ENCODE results near the gene COL4A1. TPM values are rescaled to one million over a fixed set of nuclear protein-coding genes. Genes with fewer than 3 reads are reported as not detected.

Gene COL4A1
- polyA plus RNA-seq, 2 of the 4 experiments (the other 2 are of a cell fraction): 23.8 to 71.3 TPM

- Histone ChIP-seq H3K4me3 (no peak overlapping the region), H3K4me1 (peaks cover 40% of the 10 kb centered on the region), H3K4me2 (no peak overlapping the region; the same call in 2 of the 3 replicates), H3K27ac (peak overlapping the region; percentile 52 to 64; a peak in 3 of 6 replicates), H3K9me3 (no peaks in the 10 kb centered on the region)
- ChIA-PET POLR2A (no interaction called here), CTCF (interaction anchor here (0.6 to 2.7 kb wide), 16 partner anchors 13 to 1195 kb away, joined by 3 to 14 read pairs (median 4); no protein-coding TSS in a partner anchor)
- 64% methylated on average over 14 of the region's 15 CpGs for WGBS (ENCODE audit: missing lambda C conversion rate)
- peak in 1 of 2 experiments; percentile 69; a peak in 3 of 6 replicates for ATAC-seq
- FAIRE-seq: no peak
- TF ChIP-seq MYC (IDR thresholded peaks at IDR 0.05; ENCODE audit: borderline replicate concordance, low read length): no peak
- no peak for TF ChIP-seq TFCP2L1 (CRISPR knock-in tag; IDR thresholded peaks at IDR 0.05)
- TF ChIP-seq EHF (CRISPR knock-in tag; IDR thresholded peaks at IDR 0.05): no peak
- no peak for TF ChIP-seq ESRRA (IDR thresholded peaks at IDR 0.05; ENCODE audit: borderline replicate concordance, low read length)
- DNase-seq (ENCODE audit: low read depth in 1 of 2, low spot score in 1 of 2): no peak
Observed at GRCh38 chr13:110109910-110110309, 197.0 kb downstream of the COL4A1 start.

GRCh38 chr13:110109140-110109783 is 197.7 kb downstream of the COL4A1 start:
- no peak for DNase-seq (ENCODE audit: low read depth in 1 of 2, low spot score in 1 of 2)
- WGBS (ENCODE audit: missing lambda C conversion rate): 51% methylated on average over 10 of the region's 10 CpGs
- H3K4me1 ChIP-seq: peaks cover 33% of the 10 kb centered on the region
- FAIRE-seq: no peak
- H3K9me3 ChIP-seq: no peaks in the 10 kb centered on the region
- no peak overlapping the region for H3K4me3 ChIP-seq
- H3K4me2 ChIP-seq: no peak overlapping the region
- peak overlapping the region; percentile 52 to 64; a peak in 5 of 6 replicates for H3K27ac ChIP-seq
- POLR2A ChIA-PET: no interaction called here
- peak; percentile 32 to 46; a peak in 4 of 6 replicates for ATAC-seq
- TF ChIP-seq MAZ (IDR thresholded peaks at IDR 0.05; ENCODE audit: borderline replicate concordance, low read depth, low read length) (no peak), FOSL2 (IDR thresholded peaks at IDR 0.05) (no peak), FOSL2 (CRISPR knock-in tag; IDR thresholded peaks at IDR 0.05) (no peak), KDM1A (IDR thresholded peaks at IDR 0.05; ENCODE audit: low read depth) (no peak), E2F6 (IDR thresholded peaks at IDR 0.05; ENCODE audit: borderline replicate concordance, low read depth) (no peak), TFCP2L1 (CRISPR knock-in tag; IDR thresholded peaks at IDR 0.05) (no peak), CTCF (IDR thresholded peaks at IDR 0.05) (no peak), HOXB5 (CRISPR knock-in tag; IDR thresholded peaks at IDR 0.05) (no peak), MYC (IDR thresholded peaks at IDR 0.05; ENCODE audit: borderline replicate concordance, low read length) (no peak), SREBF2 (IDR thresholded peaks at IDR 0.05) (no peak), GATA3 (IDR thresholded peaks at IDR 0.05; ENCODE audit: borderline replicate concordance) (no peak), EHMT2 (IDR thresholded peaks at IDR 0.05; ENCODE audit: low read depth) (no peak), CBX2 (IDR thresholded peaks at IDR 0.05; ENCODE audit: borderline replicate concordance, low read depth) (no peak), HDAC2 (IDR thresholded peaks at IDR 0.05) (no peak), BHLHE40 (IDR thresholded peaks at IDR 0.05; ENCODE audit: low read depth, low read length) (no peak), HES2 (IDR thresholded peaks at IDR 0.05) (no peak)
- CTCF ChIA-PET: interaction anchor here (0.6 to 2.7 kb wide), 15 partner anchors 16 to 1194 kb away, joined by 3 to 14 read pairs (median 4); no protein-coding TSS in a partner anchor

GRCh38 chr13:110108348-110109139 is 198.4 kb downstream of the COL4A1 start:
- FAIRE-seq: no peak
- ATAC-seq: peak; percentile 98
- Histone ChIP-seq H3K4me2 (no peak overlapping the region), H3K4me1 (peaks cover 26% of the 10 kb centered on the region), H3K27ac (peak overlapping the region; percentile 27 to 65; a peak in 3 of 6 replicates), H3K4me3 (no peak overlapping the region), H3K9me3 (no peaks in the 10 kb centered on the region)
- DNase-seq (ENCODE audit: low read depth in 1 of 2, low spot score in 1 of 2): peak; percentile 77 to 84
- CTCF ChIA-PET: interaction anchor here (0.7 to 2.7 kb wide), 9 partner anchors 133 to 1148 kb away, joined by 3 to 14 read pairs (median 4); no protein-coding TSS in a partner anchor
- TF ChIP-seq MAX (IDR thresholded peaks at IDR 0.05): 0 out of 2 replicates have a peak, but pooled peaks have one; percentile 32
- 0 out of 2 replicates have a peak, but pooled peaks have one; percentile 22 for TF ChIP-seq MYC (IDR thresholded peaks at IDR 0.05; ENCODE audit: borderline replicate concordance, low read length)
- TF ChIP-seq ATOH8 (CRISPR knock-in tag; IDR thresholded peaks at IDR 0.05; ENCODE audit: low read depth): no peak
- peak; percentile 95 to 97 for TF ChIP-seq RAD21 (conservative IDR thresholded peaks at IDR 0.05 in 1 of 2, IDR thresholded peaks at IDR 0.05 in 1 of 2)
- TF ChIP-seq NFE2L2 (conservative IDR thresholded peaks at IDR 0.05; ENCODE audit: low read length): no peak
- TF ChIP-seq SMC3 (IDR thresholded peaks at IDR 0.05): peak; percentile 87
- peak; percentile 66 for TF ChIP-seq CTCF (IDR thresholded peaks at IDR 0.05)
- no peak for TF ChIP-seq CBX8 (IDR thresholded peaks at IDR 0.05)
- WGBS (ENCODE audit: missing lambda C conversion rate): 67% methylated on average over 5 of the region's 6 CpGs
- POLR2A ChIA-PET: no interaction called here

Data from A549 (cell line).